Erythroblast (primary cell): Measurements from ENCODE around the gene LRRC8C.

Experiments used
- GATA1 ChIP-seq: IDR thresholded peaks from 2 replicates; pipeline ENCODE4 v1.6.1; 2011; ENCODE audit warnings: low read depth, mild to moderate bottlenecking, control low read depth, low read length, moderate library complexity
- POLR2A ChIP-seq: IDR thresholded peaks from 2 replicates; pipeline ENCODE4 v1.6.1; 2011; ENCODE audit warnings: mild to moderate bottlenecking, low read length

- no peak for TF ChIP-seq POLR2A
- TF ChIP-seq GATA1 = no peak
Observed at GRCh38 chr1:89598450-89599331, 34.2 kb upstream of the LRRC8C start.
